Measurements from ENCODE around the gene FCHSD2. TPM values are rescaled to one million over a fixed set of nuclear protein-coding genes. Genes with fewer than 3 reads are reported as not detected.
"Not testable (repeated sequence)": the region's sequence is repeated elsewhere in the genome, so short reads cannot be mapped to it uniquely, and the experiment has no call there.

FCHSD2 gene
- total RNA-seq, 1 donor from 2014 or later = 18.9 TPM

- no peaks in the 10 kb centered on the region for H3K36me3 Mint-ChIP-seq (ENCODE audit: low read depth, unreplicated experiment)
- Histone ChIP-seq H2AFZ (ENCODE audit: low read depth, low read length) (no peak overlapping the region), H3K79me2 (ENCODE audit: insufficient read depth, low read length) (no peaks in the 10 kb centered on the region), H3K27me3 (ENCODE audit: insufficient read depth, low read length) (no peaks in the 10 kb centered on the region), H3K9me3 (ENCODE audit: insufficient read depth, low read depth, low read length) (no peaks in the 10 kb centered on the region), H3K36me3 (ENCODE audit: insufficient read depth, low read length) (peaks cover 6% of the 10 kb centered on the region), H3K4me3 (ENCODE audit: insufficient read depth, low read depth, low read length) (no peak overlapping the region), H3K4me1 (ENCODE audit: insufficient read depth, low read length) (no peaks in the 10 kb centered on the region), H3K9ac (ENCODE audit: low read length) (no peak overlapping the region), H4K20me1 (ENCODE audit: insufficient read depth, low read length) (no peaks in the 10 kb centered on the region), H3K27ac (ENCODE audit: low read depth, low read length) (no peak overlapping the region), H3K4me2 (ENCODE audit: low read length) (no peak overlapping the region)
- TF ChIP-seq CTCF (IDR thresholded peaks at IDR 0.05; ENCODE audit: insufficient read depth, low read depth, low read length) (no peak), EZH2 (IDR thresholded peaks at IDR 0.05; ENCODE audit: insufficient read depth, low read length) (no peak)
- no peak overlapping the region for H3K27ac Mint-ChIP-seq (ENCODE audit: unreplicated experiment)
- H3K9me3 Mint-ChIP-seq (ENCODE audit: unreplicated experiment) = peaks cover 2% of the 10 kb centered on the region
- FAIRE-seq (no peak), DNase-seq (ENCODE audit: low read depth) (no peak)
- no peaks in the 10 kb centered on the region for H3K27me3 Mint-ChIP-seq (ENCODE audit: low read depth, unreplicated experiment)
- H3K4me1 Mint-ChIP-seq (ENCODE audit: low read depth, unreplicated experiment) = peaks cover 7% of the 10 kb centered on the region
- no peak overlapping the region for H3K4me3 Mint-ChIP-seq (ENCODE audit: unreplicated experiment)
Measured at GRCh38 chr11:72981971-72982685, 160.0 kb downstream of the FCHSD2 start.

- TF ChIP-seq EZH2 (IDR thresholded peaks at IDR 0.05; ENCODE audit: insufficient read depth, low read length) (no peak), CTCF (IDR thresholded peaks at IDR 0.05; ENCODE audit: insufficient read depth, low read depth, low read length) (no peak)
- H3K4me2 ChIP-seq (ENCODE audit: low read length) = no peak overlapping the region
- H3K9me3 Mint-ChIP-seq (ENCODE audit: unreplicated experiment) = peaks cover 8% of the 10 kb centered on the region
Measured at GRCh38 chr11:72981080-72981479, 161.0 kb downstream of the FCHSD2 start.

GRCh38 chr11:72977782-72978181 is 164.3 kb downstream of the FCHSD2 start:
- not testable (repeated sequence) for H3K9me3 Mint-ChIP-seq (ENCODE audit: unreplicated experiment); DNase-seq (ENCODE audit: low read depth); H3K36me3 Mint-ChIP-seq (ENCODE audit: low read depth, unreplicated experiment); H3K4me1 ChIP-seq (ENCODE audit: insufficient read depth, low read length); H3K27ac ChIP-seq (ENCODE audit: low read depth, low read length); H3K4me3 Mint-ChIP-seq (ENCODE audit: unreplicated experiment); H3K36me3 ChIP-seq (ENCODE audit: insufficient read depth, low read length); FAIRE-seq; H3K4me1 Mint-ChIP-seq (ENCODE audit: low read depth, unreplicated experiment); H3K9me3 ChIP-seq (ENCODE audit: insufficient read depth, low read depth, low read length); H3K27me3 ChIP-seq (ENCODE audit: insufficient read depth, low read length); H3K79me2 ChIP-seq (ENCODE audit: insufficient read depth, low read length); H3K27me3 Mint-ChIP-seq (ENCODE audit: low read depth, unreplicated experiment); H3K4me2 ChIP-seq (ENCODE audit: low read length); H2AFZ ChIP-seq (ENCODE audit: low read depth, low read length); H3K27ac Mint-ChIP-seq (ENCODE audit: unreplicated experiment); H4K20me1 ChIP-seq (ENCODE audit: insufficient read depth, low read length); H3K9ac ChIP-seq (ENCODE audit: low read length); H3K4me3 ChIP-seq (ENCODE audit: insufficient read depth, low read depth, low read length)

More at GRCh38 chr11:72981080-72981479, 161.0 kb downstream of the FCHSD2 start:
- Mint-ChIP-seq H3K4me3 (ENCODE audit: unreplicated experiment) (no peak overlapping the region), H3K36me3 (ENCODE audit: low read depth, unreplicated experiment) (no peaks in the 10 kb centered on the region), H3K27ac (ENCODE audit: unreplicated experiment) (no peak overlapping the region), H3K4me1 (ENCODE audit: low read depth, unreplicated experiment) (peaks cover 7% of the 10 kb centered on the region), H3K27me3 (ENCODE audit: low read depth, unreplicated experiment) (no peaks in the 10 kb centered on the region)
- H3K9ac ChIP-seq (ENCODE audit: low read length) = no peak overlapping the region
- H3K4me1 ChIP-seq (ENCODE audit: insufficient read depth, low read length) = peaks cover 2% of the 10 kb centered on the region
- H2AFZ ChIP-seq (ENCODE audit: low read depth, low read length) = no peak overlapping the region
- H3K27ac ChIP-seq (ENCODE audit: low read depth, low read length) = no peak overlapping the region
- H3K9me3 ChIP-seq (ENCODE audit: insufficient read depth, low read depth, low read length) = no peaks in the 10 kb centered on the region
- H3K36me3 ChIP-seq (ENCODE audit: insufficient read depth, low read length) = peaks cover 6% of the 10 kb centered on the region
- H3K27me3 ChIP-seq (ENCODE audit: insufficient read depth, low read length) = no peaks in the 10 kb centered on the region
- H3K4me3 ChIP-seq (ENCODE audit: insufficient read depth, low read depth, low read length) = no peak overlapping the region
- no peak for DNase-seq (ENCODE audit: low read depth)
- H3K79me2 ChIP-seq (ENCODE audit: insufficient read depth, low read length) = no peaks in the 10 kb centered on the region
- no peaks in the 10 kb centered on the region for H4K20me1 ChIP-seq (ENCODE audit: insufficient read depth, low read length)
- FAIRE-seq = no peak

GRCh38 chr11:72976522-72976892 is 165.6 kb downstream of the FCHSD2 start:
- not testable (repeated sequence) for H3K27ac Mint-ChIP-seq (ENCODE audit: unreplicated experiment); DNase-seq (ENCODE audit: low read depth); H2AFZ ChIP-seq (ENCODE audit: low read depth, low read length); H3K9ac ChIP-seq (ENCODE audit: low read length); H3K4me3 ChIP-seq (ENCODE audit: insufficient read depth, low read depth, low read length); H3K4me2 ChIP-seq (ENCODE audit: low read length); H3K4me1 Mint-ChIP-seq (ENCODE audit: low read depth, unreplicated experiment); H3K27me3 ChIP-seq (ENCODE audit: insufficient read depth, low read length); H3K4me1 ChIP-seq (ENCODE audit: insufficient read depth, low read length); H4K20me1 ChIP-seq (ENCODE audit: insufficient read depth, low read length); H3K27ac ChIP-seq (ENCODE audit: low read depth, low read length); H3K36me3 ChIP-seq (ENCODE audit: insufficient read depth, low read length); H3K9me3 ChIP-seq (ENCODE audit: insufficient read depth, low read depth, low read length); H3K79me2 ChIP-seq (ENCODE audit: insufficient read depth, low read length); H3K36me3 Mint-ChIP-seq (ENCODE audit: low read depth, unreplicated experiment); H3K9me3 Mint-ChIP-seq (ENCODE audit: unreplicated experiment); H3K4me3 Mint-ChIP-seq (ENCODE audit: unreplicated experiment); FAIRE-seq; H3K27me3 Mint-ChIP-seq (ENCODE audit: low read depth, unreplicated experiment)

All from astrocyte (in vitro differentiated cells and primary cell).